ENCODE measurements around the gene CAPZA1.
A peak's percentile ranks its signal among the peaks of the same experiment; 100 is the strongest.

CAPZA1 gene

DNA sequence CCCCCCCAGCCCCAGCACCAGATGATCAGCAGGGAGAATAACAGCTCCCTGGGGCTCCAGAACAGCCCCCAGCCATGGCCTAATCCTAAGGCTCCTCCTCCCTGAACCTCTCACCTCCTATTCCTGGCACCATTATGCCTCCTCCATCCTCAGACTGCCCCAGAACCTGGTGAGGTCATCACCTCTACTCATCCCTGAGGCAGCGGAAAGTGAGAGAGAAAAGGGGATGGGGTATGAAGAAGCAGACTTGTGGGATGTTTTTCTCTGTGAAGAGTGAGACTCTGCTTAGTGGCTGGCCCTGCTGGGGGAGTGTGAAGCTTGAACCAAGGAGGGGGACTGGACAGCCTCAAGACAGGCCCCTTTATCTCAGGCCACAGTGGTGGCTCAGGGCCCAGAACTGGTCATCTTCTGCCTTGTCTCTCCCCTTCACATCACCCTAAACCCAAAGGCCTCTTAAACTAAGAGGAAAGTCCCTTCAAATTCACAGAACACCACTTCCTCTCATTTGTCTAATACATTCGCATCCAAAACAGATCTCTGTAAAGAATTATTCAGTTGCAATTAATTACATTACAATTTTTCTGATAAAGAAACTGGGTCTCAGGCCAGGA, 97.7 kb downstream of the CAPZA1 start:
- DNase-seq: no peak

DNA sequence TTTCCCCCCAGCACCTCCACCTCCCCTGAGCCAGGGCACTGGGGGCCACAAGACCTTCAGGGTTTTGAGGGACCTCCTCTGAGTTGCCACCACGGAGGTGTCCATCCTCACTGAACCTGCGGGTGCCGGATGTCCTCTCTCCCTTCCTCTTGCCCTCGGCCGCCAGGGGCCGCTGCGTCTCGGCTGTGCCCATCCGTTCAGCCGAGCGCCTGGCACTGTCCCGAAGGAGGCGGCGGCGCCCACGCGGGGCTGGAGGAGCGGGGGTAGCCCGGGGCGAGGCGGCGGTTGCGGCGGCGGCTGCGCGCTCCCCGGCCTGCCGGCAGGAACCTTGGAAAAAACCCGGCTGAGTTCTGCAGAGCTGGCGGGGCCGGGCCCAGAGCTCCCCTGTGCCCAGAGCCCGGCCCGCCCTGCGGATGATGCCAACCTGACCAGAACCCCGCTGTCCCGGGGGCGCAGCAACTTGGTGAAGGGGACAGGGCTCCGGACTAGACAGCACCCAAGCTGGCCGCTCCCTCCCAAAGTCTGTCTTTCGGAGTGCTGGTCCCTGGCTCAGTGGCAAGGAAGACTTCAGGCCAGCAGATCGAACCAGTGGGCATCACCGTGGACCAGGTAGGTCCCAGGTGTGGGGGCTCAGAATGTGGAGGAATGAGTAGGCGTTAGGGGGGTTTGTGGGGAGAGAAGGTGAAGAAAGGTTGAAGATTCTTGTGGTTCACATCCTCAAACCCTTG, 99.2 kb downstream of the CAPZA1 start:
- peak; percentile 41 to 72 (median 48) for DNase-seq

DNA sequence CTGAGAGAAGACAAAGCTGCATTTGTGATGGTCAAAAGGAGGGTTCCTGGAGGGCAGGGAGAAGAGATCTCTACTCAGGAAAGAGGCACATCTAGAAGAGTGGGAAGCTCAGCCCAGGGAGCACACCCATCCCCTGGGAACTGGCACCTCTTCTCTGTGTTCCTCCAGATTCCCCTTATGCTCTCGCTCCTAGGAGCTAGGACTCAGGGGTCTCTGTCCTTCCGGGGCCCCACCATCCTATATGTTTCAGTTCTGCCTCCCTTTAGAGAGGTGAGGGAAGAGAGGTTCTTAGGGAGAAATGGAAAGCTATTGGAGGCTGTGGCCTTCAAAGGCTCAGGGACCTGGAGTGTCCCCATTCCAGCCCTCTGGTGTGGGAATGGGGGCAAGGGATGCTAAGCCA, 100.1 kb downstream of the CAPZA1 start:
- DNase-seq: no peak

DNA sequence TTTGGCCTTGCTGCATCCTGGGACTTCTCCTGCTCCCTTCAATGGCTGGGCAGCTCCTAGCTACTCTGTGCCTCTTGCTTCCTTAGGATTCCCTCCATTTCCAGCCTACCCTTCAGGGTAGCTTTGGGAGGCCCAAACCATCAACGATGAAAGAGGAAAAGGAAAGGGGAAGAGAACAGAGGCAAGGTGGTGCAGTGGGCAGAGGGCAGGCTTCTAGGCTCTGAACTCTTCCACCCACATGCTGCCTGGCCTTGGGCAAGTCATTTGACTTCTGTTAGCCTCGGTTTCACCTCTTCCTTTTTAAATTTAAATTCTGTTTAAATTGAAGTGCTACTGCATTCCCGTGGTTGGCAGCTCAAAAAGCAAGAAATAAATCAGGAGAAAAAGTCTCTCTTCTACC, 101.2 kb downstream of the CAPZA1 start:
- no peak for DNase-seq

Measured in activated naive CD4-positive, alpha-beta T cell (primary cell).